Measurements from ENCODE around the gene UACA. TPM values are rescaled to one million over a fixed set of nuclear protein-coding genes. Genes with fewer than 3 reads are reported as not detected.
A peak's percentile ranks its signal among the peaks of the same experiment; 100 is the strongest.

The UACA gene
- total and polyA plus RNA-seq, 2 experiments from 2014 or later, result 21.5 to 35.8 TPM

- Histone ChIP-seq H3K27ac (ENCODE audit: low read depth) (no peak overlapping the region), H3K4me2 (peak overlapping the region; percentile 13), H2AFZ (no peak overlapping the region), H3K4me3 (no peak overlapping the region), H3K79me2 (replicated peaks; ENCODE audit: insufficient read depth) (no peaks in the 10 kb centered on the region), H3K27me3 (ENCODE audit: insufficient read depth) (no peaks in the 10 kb centered on the region), H3F3A (replicated peaks; ENCODE audit: low read depth) (0 out of 2 replicates have a peak, but pooled peaks cover 6% of the 10 kb centered on the region), H3K9me2 (ENCODE audit: insufficient read depth) (peaks cover 6% of the 10 kb centered on the region; the same call in 1 of the 2 replicates), H4K20me1 (replicated peaks; ENCODE audit: insufficient read depth) (no peaks in the 10 kb centered on the region), H3K36me3 (ENCODE audit: insufficient read depth) (no peaks in the 10 kb centered on the region), H3K4me1 (ENCODE audit: insufficient read depth) (peaks cover 29% of the 10 kb centered on the region)
- ATAC-seq (no peak), DNase-seq (ENCODE audit: low spot score) (no peak)
- Mint-ChIP-seq H3K27ac (peak overlapping the region; percentile 87), H3K4me1 (peaks cover 62% of the 10 kb centered on the region), H3K9me3 (no peaks in the 10 kb centered on the region; the same call in 2 of the 3 replicates), H3K36me3 (ENCODE audit: low read depth) (peaks cover 4% of the 10 kb centered on the region; the same call in 2 of the 3 replicates), H3K4me3 (peak overlapping the region; percentile 14; the same call in 2 of the 3 replicates), H3K27me3 (ENCODE audit: insufficient read depth, low read depth, poor library complexity) (peaks cover 7% of the 10 kb centered on the region)
- TF ChIP-seq POLR2AphosphoS5 (IDR thresholded peaks at IDR 0.05; ENCODE audit: low read depth) (no peak), ZNF331 (CRISPR knock-in tag; IDR thresholded peaks at IDR 0.05; ENCODE audit: low read depth) (no peak), EZH2 (IDR thresholded peaks at IDR 0.05; ENCODE audit: low read depth, unreplicated experiment) (no peak)
Measured at GRCh38 chr15:70632491-70633102, 130.8 kb downstream of the UACA start.

DNA sequence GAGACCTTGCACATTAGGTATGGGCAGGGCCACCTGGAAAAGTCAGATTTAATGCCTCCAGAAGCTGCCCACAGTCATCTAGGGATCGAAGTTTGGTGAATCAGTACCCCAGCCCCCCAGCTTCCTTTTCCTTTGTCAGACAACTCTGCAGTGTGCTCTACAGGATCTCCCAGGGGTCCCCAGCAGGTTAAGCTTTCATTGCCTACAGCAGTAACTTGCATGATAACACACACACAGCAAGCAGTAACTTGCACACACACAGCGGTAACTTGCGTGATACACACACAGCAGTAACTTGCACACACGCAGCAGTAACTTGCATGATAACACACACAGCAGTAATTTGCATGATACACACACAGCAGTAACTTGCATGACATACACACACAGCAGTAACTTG is 131.3 kb downstream of the UACA start:
- ATAC-seq (peak; percentile 27), DNase-seq (ENCODE audit: low spot score) (no peak)
- Mint-ChIP-seq H3K27ac (peak overlapping the region; percentile 87), H3K27me3 (ENCODE audit: insufficient read depth, low read depth, poor library complexity) (peaks cover 8% of the 10 kb centered on the region), H3K9me3 (no peaks in the 10 kb centered on the region; the same call in 2 of the 3 replicates), H3K4me1 (peaks cover 63% of the 10 kb centered on the region), H3K4me3 (peak overlapping the region; percentile 8; the same call in 2 of the 3 replicates), H3K36me3 (ENCODE audit: low read depth) (peaks cover 4% of the 10 kb centered on the region; the same call in 2 of the 3 replicates)
- Histone ChIP-seq H2AFZ (peak overlapping the region; percentile 56), H3F3A (replicated peaks; ENCODE audit: low read depth) (0 out of 2 replicates have a peak, but pooled peaks cover 6% of the 10 kb centered on the region), H3K4me2 (peak overlapping the region; percentile 13), H3K27me3 (ENCODE audit: insufficient read depth) (no peaks in the 10 kb centered on the region), H3K9me2 (ENCODE audit: insufficient read depth) (peaks cover 6% of the 10 kb centered on the region; the same call in 1 of the 2 replicates), H3K4me3 (no peak overlapping the region), H4K20me1 (replicated peaks; ENCODE audit: insufficient read depth) (no peaks in the 10 kb centered on the region), H3K79me2 (replicated peaks; ENCODE audit: insufficient read depth) (no peaks in the 10 kb centered on the region), H3K36me3 (ENCODE audit: insufficient read depth) (no peaks in the 10 kb centered on the region), H3K4me1 (ENCODE audit: insufficient read depth) (peaks cover 29% of the 10 kb centered on the region), H3K27ac (ENCODE audit: low read depth) (no peak overlapping the region)
- TF ChIP-seq POLR2AphosphoS5 (IDR thresholded peaks at IDR 0.05; ENCODE audit: low read depth), result no peak
- TF ChIP-seq CREB1 (CRISPR knock-in tag; IDR thresholded peaks at IDR 0.05; ENCODE audit: low read depth), result no peak
- no peak for TF ChIP-seq ZNF331 (CRISPR knock-in tag; IDR thresholded peaks at IDR 0.05; ENCODE audit: low read depth)
- TF ChIP-seq ZNF114 (CRISPR knock-in tag; IDR thresholded peaks at IDR 0.05), result no peak

DNA sequence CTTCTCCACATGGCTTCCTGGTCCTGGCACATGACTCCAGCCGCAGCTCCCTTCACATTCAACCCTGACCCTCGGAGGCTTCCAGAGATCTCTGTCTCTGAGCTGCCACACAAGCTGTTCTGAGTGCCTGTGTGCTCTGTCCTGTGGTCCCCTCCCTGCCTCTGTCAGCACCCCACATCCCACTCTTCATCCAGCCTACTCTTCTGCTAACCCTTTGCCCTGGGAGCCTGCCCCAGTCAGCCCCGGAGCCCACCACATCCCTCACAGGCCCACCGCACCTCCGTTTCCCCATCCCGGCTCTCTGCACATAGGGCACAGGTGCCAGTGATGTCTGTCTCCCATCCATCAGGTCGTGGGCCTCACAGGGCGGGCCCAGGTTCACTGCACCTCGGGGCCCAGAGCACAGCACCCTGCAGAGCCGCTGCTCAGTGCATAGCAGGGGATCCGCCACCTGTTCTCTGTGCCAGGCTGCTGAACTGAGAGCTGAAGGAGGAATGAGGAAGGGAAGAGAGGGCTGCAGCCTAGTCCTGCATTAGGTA is 133.6 kb downstream of the UACA start:
- Mint-ChIP-seq H3K27ac (no peak overlapping the region), H3K4me1 (peaks cover 56% of the 10 kb centered on the region), H3K27me3 (ENCODE audit: insufficient read depth, low read depth, poor library complexity) (peaks cover 8% of the 10 kb centered on the region), H3K9me3 (peaks cover 1% of the 10 kb centered on the region; the same call in 1 of the 3 replicates), H3K36me3 (ENCODE audit: low read depth) (peaks cover 4% of the 10 kb centered on the region; the same call in 2 of the 3 replicates), H3K4me3 (no peak overlapping the region)
- Histone ChIP-seq H3K4me2 (no peak overlapping the region), H4K20me1 (replicated peaks; ENCODE audit: insufficient read depth) (no peaks in the 10 kb centered on the region), H3F3A (replicated peaks; ENCODE audit: low read depth) (0 out of 2 replicates have a peak, but pooled peaks cover 6% of the 10 kb centered on the region), H3K4me3 (no peak overlapping the region), H3K36me3 (ENCODE audit: insufficient read depth) (no peaks in the 10 kb centered on the region), H2AFZ (no peak overlapping the region; the same call in 1 of the 2 replicates), H3K27ac (ENCODE audit: low read depth) (no peak overlapping the region), H3K27me3 (ENCODE audit: insufficient read depth) (no peaks in the 10 kb centered on the region), H3K9me2 (ENCODE audit: insufficient read depth) (peaks cover 3% of the 10 kb centered on the region; the same call in 1 of the 2 replicates), H3K4me1 (ENCODE audit: insufficient read depth) (peaks cover 29% of the 10 kb centered on the region), H3K79me2 (replicated peaks; ENCODE audit: insufficient read depth) (no peaks in the 10 kb centered on the region)
- DNase-seq (ENCODE audit: low spot score) (no peak), ATAC-seq (no peak)
- TF ChIP-seq ZNF331 (CRISPR knock-in tag; IDR thresholded peaks at IDR 0.05; ENCODE audit: low read depth) (no peak), POLR2AphosphoS5 (IDR thresholded peaks at IDR 0.05; ENCODE audit: low read depth) (no peak), REST (IDR thresholded peaks at IDR 0.05; ENCODE audit: unreplicated experiment) (no peak), STAT1 (IDR thresholded peaks at IDR 0.05; ENCODE audit: unreplicated experiment) (no peak), EZH2 (IDR thresholded peaks at IDR 0.05; ENCODE audit: low read depth, unreplicated experiment) (no peak), ZNF114 (CRISPR knock-in tag; IDR thresholded peaks at IDR 0.05) (no peak), JUNB (IDR thresholded peaks at IDR 0.05; ENCODE audit: unreplicated experiment) (no peak)
- TF ChIP-seq, protein P1, sequence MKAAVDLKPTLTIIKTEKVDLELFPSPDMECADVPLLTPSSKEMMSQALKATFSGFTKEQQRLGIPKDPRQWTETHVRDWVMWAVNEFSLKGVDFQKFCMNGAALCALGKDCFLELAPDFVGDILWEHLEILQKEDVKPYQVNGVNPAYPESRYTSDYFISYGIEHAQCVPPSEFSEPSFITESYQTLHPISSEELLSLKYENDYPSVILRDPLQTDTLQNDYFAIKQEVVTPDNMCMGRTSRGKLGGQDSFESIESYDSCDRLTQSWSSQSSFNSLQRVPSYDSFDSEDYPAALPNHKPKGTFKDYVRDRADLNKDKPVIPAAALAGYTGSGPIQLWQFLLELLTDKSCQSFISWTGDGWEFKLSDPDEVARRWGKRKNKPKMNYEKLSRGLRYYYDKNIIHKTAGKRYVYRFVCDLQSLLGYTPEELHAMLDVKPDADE (IDR thresholded peaks at IDR 0.05), result no peak
- TF ChIP-seq, protein P2, sequence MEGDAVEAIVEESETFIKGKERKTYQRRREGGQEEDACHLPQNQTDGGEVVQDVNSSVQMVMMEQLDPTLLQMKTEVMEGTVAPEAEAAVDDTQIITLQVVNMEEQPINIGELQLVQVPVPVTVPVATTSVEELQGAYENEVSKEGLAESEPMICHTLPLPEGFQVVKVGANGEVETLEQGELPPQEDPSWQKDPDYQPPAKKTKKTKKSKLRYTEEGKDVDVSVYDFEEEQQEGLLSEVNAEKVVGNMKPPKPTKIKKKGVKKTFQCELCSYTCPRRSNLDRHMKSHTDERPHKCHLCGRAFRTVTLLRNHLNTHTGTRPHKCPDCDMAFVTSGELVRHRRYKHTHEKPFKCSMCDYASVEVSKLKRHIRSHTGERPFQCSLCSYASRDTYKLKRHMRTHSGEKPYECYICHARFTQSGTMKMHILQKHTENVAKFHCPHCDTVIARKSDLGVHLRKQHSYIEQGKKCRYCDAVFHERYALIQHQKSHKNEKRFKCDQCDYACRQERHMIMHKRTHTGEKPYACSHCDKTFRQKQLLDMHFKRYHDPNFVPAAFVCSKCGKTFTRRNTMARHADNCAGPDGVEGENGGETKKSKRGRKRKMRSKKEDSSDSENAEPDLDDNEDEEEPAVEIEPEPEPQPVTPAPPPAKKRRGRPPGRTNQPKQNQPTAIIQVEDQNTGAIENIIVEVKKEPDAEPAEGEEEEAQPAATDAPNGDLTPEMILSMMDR (conservative IDR thresholded peaks at IDR 0.05; ENCODE audit: low read depth in 2 of 2), result no peak

Measured in GM23338 (cell line).